HCT116 (cell line): ENCODE measurements around the gene MRGPRE.

Source experiments
- ATF3 ChIP-seq: IDR thresholded peaks from 2 replicates; pipeline ENCODE4 v1.6.1; 2012
- CBX3 ChIP-seq: IDR thresholded peaks from 2 replicates; pipeline ENCODE4 v1.6.1; 2012; ENCODE audit warnings: low read depth
- CEBPB ChIP-seq: IDR thresholded peaks from 2 replicates; pipeline ENCODE4 v1.6.1; 2012; ENCODE audit warnings: low read depth
- CTCF ChIP-seq, 3 experiments: fragments of 200-600 bp in 1 of 3; sonication (generic) in 1 of 3; IDR thresholded peaks in 2 of 3; conservative IDR thresholded peaks in 1 of 3; 2 replicates each; pipeline ENCODE4 v1.5.1; 2012 to 2017; ENCODE audit warnings: low read depth in 2 of 3, low read length in 2 of 3, antibody characterized with exemption in 1 of 3, borderline replicate concordance in 1 of 3, control low read depth in 1 of 3, mild to moderate bottlenecking in 1 of 3, mixed read lengths in 1 of 3, mixed run types in 1 of 3, moderate library complexity in 1 of 3; ENCODE audit not compliant: insufficient read depth in 1 of 3
- EGR1 ChIP-seq: IDR thresholded peaks from 2 replicates; pipeline ENCODE4 v1.6.1; 2012; ENCODE audit warnings: low read depth
- EZH2 ChIP-seq: fragments of 200-600 bp; sonication (generic); IDR thresholded peaks from 2 replicates; pipeline ENCODE4 v1.6.1; 2017; ENCODE audit warnings: antibody characterized with exemption, mixed run types
- EZH2phosphoT487 ChIP-seq: fragments of 200-600 bp; IDR thresholded peaks from 2 replicates; pipeline ENCODE4 v1.6.1; 2018; ENCODE audit warnings: antibody characterized with exemption, borderline replicate concordance
- POLR2A ChIP-seq: IDR thresholded peaks from 2 replicates; pipeline ENCODE4 v1.7.0; 2011; ENCODE audit warnings: borderline replicate concordance; ENCODE audit not compliant: insufficient read depth, insufficient read length; ENCODE audit errors: extremely low read depth
- POLR2AphosphoS5 ChIP-seq: IDR thresholded peaks from 2 replicates; pipeline ENCODE4 v1.6.1; 2011; ENCODE audit warnings: mild to moderate bottlenecking, low read depth, low read length, moderate library complexity
- RAD21 ChIP-seq: IDR thresholded peaks from 2 replicates; pipeline ENCODE4 v1.6.1; 2012; ENCODE audit warnings: low read depth, mild to moderate bottlenecking
- SP1 ChIP-seq: IDR thresholded peaks from 2 replicates; pipeline ENCODE4 v1.6.1; 2012; ENCODE audit warnings: low read depth
- SRF ChIP-seq: IDR thresholded peaks from 2 replicates; pipeline ENCODE4 v1.6.1; 2012; ENCODE audit warnings: low read depth
- ZFX ChIP-seq: fragments of 450-650 bp; IDR thresholded peaks from 2 replicates; pipeline ENCODE4 v1.6.1; 2017
- ZNF274 ChIP-seq: fragments of 200-500 bp; sonication (Bioruptor generic); IDR thresholded peaks from 2 replicates; pipeline ENCODE4 v1.6.1; 2014; ENCODE audit warnings: mild to moderate bottlenecking, low read depth, low read length, inconsistent platforms

GRCh38 chr11:3183523-3183922 is 48.7 kb downstream of the MRGPRE start:
- TF ChIP-seq CBX3 = no peak
- no peak for TF ChIP-seq EZH2
- TF ChIP-seq CTCF (IDR thresholded peaks at IDR 0.05 in 2 of 3, conservative IDR thresholded peaks at IDR 0.05 in 1 of 3; ENCODE audit: borderline replicate concordance in 1 of 3, insufficient read depth in 1 of 3, low read depth in 2 of 3, low read length in 2 of 3) = no peak
- no peak for TF ChIP-seq ZNF274
- TF ChIP-seq POLR2A = no peak
- no peak for TF ChIP-seq ATF3
- TF ChIP-seq ZFX = no peak
- no peak for TF ChIP-seq RAD21
- TF ChIP-seq SRF = no peak
- no peak for TF ChIP-seq POLR2AphosphoS5
- TF ChIP-seq SP1 = no peak
- no peak for TF ChIP-seq EGR1
- no peak for TF ChIP-seq CEBPB
- TF ChIP-seq EZH2phosphoT487 = no peak
